ENCODE results near the gene CCDC78. TPM values are rescaled to one million over a fixed set of nuclear protein-coding genes. Genes with fewer than 3 reads are reported as not detected.
A peak's percentile ranks its signal among the peaks of the same experiment; 100 is the strongest.

CCDC78 gene
- total RNA-seq, 1 experiment from 2014 or later: 20.2 TPM

DNA sequence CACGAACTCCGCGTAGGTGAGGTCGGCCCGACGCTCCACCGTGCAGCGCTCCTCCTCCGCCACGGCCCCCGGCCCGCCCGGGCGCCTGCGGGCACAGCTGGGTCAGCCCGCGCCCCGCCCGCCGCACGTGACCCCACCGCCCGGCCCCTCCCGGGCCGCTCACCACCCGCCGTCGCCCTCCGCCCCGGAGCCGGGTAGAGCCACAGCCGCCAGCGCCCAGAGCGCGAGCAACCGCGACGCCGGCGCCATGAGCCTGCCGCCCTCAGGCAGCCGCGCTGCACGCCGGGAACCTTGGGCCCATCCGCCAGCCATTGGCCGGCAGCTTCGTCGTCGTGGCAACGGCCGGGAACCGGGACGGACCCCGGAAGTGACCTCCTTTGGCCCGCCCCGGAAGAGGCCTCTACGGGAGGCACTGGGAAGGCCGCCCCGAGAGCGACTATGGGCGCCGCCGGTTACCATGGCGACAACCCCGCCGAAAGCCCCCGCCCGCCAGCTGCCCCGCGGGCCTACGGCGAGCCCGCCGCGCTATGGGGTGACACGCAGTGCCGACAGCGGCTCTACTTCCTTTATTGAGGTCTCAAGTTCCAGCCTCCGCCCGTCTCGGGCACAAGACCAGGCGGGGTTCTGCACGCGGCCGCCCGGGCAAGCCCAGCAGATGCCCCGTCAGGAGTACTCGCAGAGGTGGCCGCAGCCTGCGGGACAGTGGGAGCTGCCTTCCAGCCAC lies 42.0 kb downstream of the CCDC78 start, which contains the start of gene JMJD8 (continued):
- TF ChIP-seq NR2C2 (CRISPR knock-in tag; IDR thresholded peaks at IDR 0.05) (no peak), ZNF416 (CRISPR knock-in tag; IDR thresholded peaks at IDR 0.05) (peak; percentile 77; the same call in 1 of the 2 replicates), HMGA2 (CRISPR knock-in tag; IDR thresholded peaks at IDR 0.05) (no peak), JUN (CRISPR knock-in tag; IDR thresholded peaks at IDR 0.05) (no peak; the same call in 1 of the 2 replicates), SP1 (CRISPR knock-in tag; conservative IDR thresholded peaks at IDR 0.05) (peak; percentile 83), OVOL2 (CRISPR knock-in tag; IDR thresholded peaks at IDR 0.05; ENCODE audit: borderline replicate concordance) (no peak), MYBL2 (CRISPR knock-in tag; IDR thresholded peaks at IDR 0.05) (peak; percentile 73; the same call in 1 of the 2 replicates), IRF2 (CRISPR knock-in tag; IDR thresholded peaks at IDR 0.05; ENCODE audit: borderline replicate concordance, low read depth) (no peak), CREM (CRISPR knock-in tag; IDR thresholded peaks at IDR 0.05) (0 out of 2 replicates have a peak, but pooled peaks have one; percentile 37), GRHL2 (CRISPR knock-in tag; IDR thresholded peaks at IDR 0.05; ENCODE audit: insufficient replicate concordance, severe bottlenecking) (no peak)
- TF ChIP-seq, protein P1, sequence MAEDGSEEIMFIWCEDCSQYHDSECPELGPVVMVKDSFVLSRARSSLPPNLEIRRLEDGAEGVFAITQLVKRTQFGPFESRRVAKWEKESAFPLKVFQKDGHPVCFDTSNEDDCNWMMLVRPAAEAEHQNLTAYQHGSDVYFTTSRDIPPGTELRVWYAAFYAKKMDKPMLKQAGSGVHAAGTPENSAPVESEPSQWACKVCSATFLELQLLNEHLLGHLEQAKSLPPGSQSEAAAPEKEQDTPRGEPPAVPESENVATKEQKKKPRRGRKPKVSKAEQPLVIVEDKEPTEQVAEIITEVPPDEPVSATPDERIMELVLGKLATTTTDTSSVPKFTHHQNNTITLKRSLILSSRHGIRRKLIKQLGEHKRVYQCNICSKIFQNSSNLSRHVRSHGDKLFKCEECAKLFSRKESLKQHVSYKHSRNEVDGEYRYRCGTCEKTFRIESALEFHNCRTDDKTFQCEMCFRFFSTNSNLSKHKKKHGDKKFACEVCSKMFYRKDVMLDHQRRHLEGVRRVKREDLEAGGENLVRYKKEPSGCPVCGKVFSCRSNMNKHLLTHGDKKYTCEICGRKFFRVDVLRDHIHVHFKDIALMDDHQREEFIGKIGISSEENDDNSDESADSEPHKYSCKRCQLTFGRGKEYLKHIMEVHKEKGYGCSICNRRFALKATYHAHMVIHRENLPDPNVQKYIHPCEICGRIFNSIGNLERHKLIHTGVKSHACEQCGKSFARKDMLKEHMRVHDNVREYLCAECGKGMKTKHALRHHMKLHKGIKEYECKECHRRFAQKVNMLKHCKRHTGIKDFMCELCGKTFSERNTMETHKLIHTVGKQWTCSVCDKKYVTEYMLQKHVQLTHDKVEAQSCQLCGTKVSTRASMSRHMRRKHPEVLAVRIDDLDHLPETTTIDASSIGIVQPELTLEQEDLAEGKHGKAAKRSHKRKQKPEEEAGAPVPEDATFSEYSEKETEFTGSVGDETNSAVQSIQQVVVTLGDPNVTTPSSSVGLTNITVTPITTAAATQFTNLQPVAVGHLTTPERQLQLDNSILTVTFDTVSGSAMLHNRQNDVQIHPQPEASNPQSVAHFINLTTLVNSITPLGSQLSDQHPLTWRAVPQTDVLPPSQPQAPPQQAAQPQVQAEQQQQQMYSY (CRISPR knock-in tag; IDR thresholded peaks at IDR 0.05): no peak
- TF ChIP-seq, protein P2, sequence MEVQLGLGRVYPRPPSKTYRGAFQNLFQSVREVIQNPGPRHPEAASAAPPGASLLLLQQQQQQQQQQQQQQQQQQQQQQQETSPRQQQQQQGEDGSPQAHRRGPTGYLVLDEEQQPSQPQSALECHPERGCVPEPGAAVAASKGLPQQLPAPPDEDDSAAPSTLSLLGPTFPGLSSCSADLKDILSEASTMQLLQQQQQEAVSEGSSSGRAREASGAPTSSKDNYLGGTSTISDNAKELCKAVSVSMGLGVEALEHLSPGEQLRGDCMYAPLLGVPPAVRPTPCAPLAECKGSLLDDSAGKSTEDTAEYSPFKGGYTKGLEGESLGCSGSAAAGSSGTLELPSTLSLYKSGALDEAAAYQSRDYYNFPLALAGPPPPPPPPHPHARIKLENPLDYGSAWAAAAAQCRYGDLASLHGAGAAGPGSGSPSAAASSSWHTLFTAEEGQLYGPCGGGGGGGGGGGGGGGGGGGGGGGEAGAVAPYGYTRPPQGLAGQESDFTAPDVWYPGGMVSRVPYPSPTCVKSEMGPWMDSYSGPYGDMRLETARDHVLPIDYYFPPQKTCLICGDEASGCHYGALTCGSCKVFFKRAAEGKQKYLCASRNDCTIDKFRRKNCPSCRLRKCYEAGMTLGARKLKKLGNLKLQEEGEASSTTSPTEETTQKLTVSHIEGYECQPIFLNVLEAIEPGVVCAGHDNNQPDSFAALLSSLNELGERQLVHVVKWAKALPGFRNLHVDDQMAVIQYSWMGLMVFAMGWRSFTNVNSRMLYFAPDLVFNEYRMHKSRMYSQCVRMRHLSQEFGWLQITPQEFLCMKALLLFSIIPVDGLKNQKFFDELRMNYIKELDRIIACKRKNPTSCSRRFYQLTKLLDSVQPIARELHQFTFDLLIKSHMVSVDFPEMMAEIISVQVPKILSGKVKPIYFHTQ (CRISPR knock-in tag; IDR thresholded peaks at IDR 0.05): no peak
- TF ChIP-seq, protein P3, sequence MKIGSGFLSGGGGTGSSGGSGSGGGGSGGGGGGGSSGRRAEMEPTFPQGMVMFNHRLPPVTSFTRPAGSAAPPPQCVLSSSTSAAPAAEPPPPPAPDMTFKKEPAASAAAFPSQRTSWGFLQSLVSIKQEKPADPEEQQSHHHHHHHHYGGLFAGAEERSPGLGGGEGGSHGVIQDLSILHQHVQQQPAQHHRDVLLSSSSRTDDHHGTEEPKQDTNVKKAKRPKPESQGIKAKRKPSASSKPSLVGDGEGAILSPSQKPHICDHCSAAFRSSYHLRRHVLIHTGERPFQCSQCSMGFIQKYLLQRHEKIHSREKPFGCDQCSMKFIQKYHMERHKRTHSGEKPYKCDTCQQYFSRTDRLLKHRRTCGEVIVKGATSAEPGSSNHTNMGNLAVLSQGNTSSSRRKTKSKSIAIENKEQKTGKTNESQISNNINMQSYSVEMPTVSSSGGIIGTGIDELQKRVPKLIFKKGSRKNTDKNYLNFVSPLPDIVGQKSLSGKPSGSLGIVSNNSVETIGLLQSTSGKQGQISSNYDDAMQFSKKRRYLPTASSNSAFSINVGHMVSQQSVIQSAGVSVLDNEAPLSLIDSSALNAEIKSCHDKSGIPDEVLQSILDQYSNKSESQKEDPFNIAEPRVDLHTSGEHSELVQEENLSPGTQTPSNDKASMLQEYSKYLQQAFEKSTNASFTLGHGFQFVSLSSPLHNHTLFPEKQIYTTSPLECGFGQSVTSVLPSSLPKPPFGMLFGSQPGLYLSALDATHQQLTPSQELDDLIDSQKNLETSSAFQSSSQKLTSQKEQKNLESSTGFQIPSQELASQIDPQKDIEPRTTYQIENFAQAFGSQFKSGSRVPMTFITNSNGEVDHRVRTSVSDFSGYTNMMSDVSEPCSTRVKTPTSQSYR (CRISPR knock-in tag; IDR thresholded peaks at IDR 0.05): no peak
- TF ChIP-seq, protein P4, sequence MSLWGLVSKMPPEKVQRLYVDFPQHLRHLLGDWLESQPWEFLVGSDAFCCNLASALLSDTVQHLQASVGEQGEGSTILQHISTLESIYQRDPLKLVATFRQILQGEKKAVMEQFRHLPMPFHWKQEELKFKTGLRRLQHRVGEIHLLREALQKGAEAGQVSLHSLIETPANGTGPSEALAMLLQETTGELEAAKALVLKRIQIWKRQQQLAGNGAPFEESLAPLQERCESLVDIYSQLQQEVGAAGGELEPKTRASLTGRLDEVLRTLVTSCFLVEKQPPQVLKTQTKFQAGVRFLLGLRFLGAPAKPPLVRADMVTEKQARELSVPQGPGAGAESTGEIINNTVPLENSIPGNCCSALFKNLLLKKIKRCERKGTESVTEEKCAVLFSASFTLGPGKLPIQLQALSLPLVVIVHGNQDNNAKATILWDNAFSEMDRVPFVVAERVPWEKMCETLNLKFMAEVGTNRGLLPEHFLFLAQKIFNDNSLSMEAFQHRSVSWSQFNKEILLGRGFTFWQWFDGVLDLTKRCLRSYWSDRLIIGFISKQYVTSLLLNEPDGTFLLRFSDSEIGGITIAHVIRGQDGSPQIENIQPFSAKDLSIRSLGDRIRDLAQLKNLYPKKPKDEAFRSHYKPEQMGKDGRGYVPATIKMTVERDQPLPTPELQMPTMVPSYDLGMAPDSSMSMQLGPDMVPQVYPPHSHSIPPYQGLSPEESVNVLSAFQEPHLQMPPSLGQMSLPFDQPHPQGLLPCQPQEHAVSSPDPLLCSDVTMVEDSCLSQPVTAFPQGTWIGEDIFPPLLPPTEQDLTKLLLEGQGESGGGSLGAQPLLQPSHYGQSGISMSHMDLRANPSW (CRISPR knock-in tag; conservative IDR thresholded peaks at IDR 0.05; ENCODE audit: low read depth): no peak
- TF ChIP-seq, protein P5, sequence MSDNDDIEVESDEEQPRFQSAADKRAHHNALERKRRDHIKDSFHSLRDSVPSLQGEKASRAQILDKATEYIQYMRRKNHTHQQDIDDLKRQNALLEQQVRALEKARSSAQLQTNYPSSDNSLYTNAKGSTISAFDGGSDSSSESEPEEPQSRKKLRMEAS (CRISPR knock-in tag; IDR thresholded peaks at IDR 0.05): peak; percentile 37; the same call in 1 of the 2 replicates
- TF ChIP-seq, protein P6, sequence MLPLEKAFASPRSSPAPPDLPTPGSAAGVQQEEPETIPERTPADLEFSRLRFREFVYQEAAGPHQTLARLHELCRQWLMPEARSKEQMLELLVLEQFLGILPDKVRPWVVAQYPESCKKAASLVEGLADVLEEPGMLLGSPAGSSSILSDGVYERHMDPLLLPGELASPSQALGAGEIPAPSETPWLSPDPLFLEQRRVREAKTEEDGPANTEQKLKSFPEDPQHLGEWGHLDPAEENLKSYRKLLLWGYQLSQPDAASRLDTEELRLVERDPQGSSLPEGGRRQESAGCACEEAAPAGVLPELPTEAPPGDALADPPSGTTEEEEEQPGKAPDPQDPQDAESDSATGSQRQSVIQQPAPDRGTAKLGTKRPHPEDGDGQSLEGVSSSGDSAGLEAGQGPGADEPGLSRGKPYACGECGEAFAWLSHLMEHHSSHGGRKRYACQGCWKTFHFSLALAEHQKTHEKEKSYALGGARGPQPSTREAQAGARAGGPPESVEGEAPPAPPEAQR (CRISPR knock-in tag; IDR thresholded peaks at IDR 0.05): no peak
- TF ChIP-seq, protein P7, sequence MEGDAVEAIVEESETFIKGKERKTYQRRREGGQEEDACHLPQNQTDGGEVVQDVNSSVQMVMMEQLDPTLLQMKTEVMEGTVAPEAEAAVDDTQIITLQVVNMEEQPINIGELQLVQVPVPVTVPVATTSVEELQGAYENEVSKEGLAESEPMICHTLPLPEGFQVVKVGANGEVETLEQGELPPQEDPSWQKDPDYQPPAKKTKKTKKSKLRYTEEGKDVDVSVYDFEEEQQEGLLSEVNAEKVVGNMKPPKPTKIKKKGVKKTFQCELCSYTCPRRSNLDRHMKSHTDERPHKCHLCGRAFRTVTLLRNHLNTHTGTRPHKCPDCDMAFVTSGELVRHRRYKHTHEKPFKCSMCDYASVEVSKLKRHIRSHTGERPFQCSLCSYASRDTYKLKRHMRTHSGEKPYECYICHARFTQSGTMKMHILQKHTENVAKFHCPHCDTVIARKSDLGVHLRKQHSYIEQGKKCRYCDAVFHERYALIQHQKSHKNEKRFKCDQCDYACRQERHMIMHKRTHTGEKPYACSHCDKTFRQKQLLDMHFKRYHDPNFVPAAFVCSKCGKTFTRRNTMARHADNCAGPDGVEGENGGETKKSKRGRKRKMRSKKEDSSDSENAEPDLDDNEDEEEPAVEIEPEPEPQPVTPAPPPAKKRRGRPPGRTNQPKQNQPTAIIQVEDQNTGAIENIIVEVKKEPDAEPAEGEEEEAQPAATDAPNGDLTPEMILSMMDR (IDR thresholded peaks at IDR 0.05): no peak
- TF ChIP-seq, protein P8, sequence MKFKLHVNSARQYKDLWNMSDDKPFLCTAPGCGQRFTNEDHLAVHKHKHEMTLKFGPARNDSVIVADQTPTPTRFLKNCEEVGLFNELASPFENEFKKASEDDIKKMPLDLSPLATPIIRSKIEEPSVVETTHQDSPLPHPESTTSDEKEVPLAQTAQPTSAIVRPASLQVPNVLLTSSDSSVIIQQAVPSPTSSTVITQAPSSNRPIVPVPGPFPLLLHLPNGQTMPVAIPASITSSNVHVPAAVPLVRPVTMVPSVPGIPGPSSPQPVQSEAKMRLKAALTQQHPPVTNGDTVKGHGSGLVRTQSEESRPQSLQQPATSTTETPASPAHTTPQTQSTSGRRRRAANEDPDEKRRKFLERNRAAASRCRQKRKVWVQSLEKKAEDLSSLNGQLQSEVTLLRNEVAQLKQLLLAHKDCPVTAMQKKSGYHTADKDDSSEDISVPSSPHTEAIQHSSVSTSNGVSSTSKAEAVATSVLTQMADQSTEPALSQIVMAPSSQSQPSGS (CRISPR knock-in tag; IDR thresholded peaks at IDR 0.05; ENCODE audit: borderline replicate concordance, low read depth): no peak
- TF ChIP-seq, protein P9, sequence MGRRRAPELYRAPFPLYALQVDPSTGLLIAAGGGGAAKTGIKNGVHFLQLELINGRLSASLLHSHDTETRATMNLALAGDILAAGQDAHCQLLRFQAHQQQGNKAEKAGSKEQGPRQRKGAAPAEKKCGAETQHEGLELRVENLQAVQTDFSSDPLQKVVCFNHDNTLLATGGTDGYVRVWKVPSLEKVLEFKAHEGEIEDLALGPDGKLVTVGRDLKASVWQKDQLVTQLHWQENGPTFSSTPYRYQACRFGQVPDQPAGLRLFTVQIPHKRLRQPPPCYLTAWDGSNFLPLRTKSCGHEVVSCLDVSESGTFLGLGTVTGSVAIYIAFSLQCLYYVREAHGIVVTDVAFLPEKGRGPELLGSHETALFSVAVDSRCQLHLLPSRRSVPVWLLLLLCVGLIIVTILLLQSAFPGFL (CRISPR knock-in tag; IDR thresholded peaks at IDR 0.05; ENCODE audit: borderline replicate concordance): no peak

Data from WTC11 (cell line).